CD4-positive, CD25-positive, alpha-beta regulatory T cell (primary cell): ENCODE measurements around the gene CDC25A. TPM values are rescaled to one million over a fixed set of nuclear protein-coding genes. Genes with fewer than 3 reads are reported as not detected.

Source experiments
- ATAC-seq, 2 donors: fragments of 150-1000 bp; cut with Tn5 transposase; one replicate each; pipeline ENCODE4 v1.10.0; 2021; ENCODE audit warnings: low read depth in 2 of 2, moderate number of reproducible peaks in 2 of 2, moderate library complexity in 1 of 2
- DNase-seq, 3 donors: peaks; one replicate each; pipeline versions ENCODE4 v3.0.0 to v3.0.0-alpha.2; 2012 to 2022; ENCODE audit warnings: mixed read lengths in 1 of 3
- H3K27ac ChIP-seq: one replicate; pipeline ENCODE4 v1.7.0; 2013; ENCODE audit warnings: mild to moderate bottlenecking, low read length; ENCODE audit not compliant: insufficient read depth, poor library complexity, severe bottlenecking
- H3K27me3 ChIP-seq: one replicate; pipeline ENCODE4 v1.7.0; 2013; ENCODE audit warnings: low read length; ENCODE audit not compliant: control insufficient read depth, insufficient read depth
- H3K36me3 ChIP-seq: one replicate; pipeline ENCODE4 v1.7.0; 2013; ENCODE audit warnings: mild to moderate bottlenecking, low read length, moderate library complexity; ENCODE audit not compliant: control insufficient read depth, insufficient read depth
- H3K4me1 ChIP-seq: 2 replicates; pipeline ENCODE4 v1.7.0; 2013; ENCODE audit warnings: mild to moderate bottlenecking, low read length; ENCODE audit not compliant: insufficient read depth, control insufficient read depth, poor library complexity, severe bottlenecking
- H3K4me3 ChIP-seq: one replicate; pipeline ENCODE4 v1.7.0; 2013; ENCODE audit warnings: low read depth, mild to moderate bottlenecking, low read length, moderate library complexity
- H3K9me3 ChIP-seq, 2 experiments: 1 replicate in 1 of 2; 2 replicates in 1 of 2; pipeline ENCODE4 v1.7.0; 2013; ENCODE audit warnings: low read length in 2 of 2, mild to moderate bottlenecking in 1 of 2, moderate library complexity in 1 of 2; ENCODE audit not compliant: control insufficient read depth in 2 of 2
- H3K27ac Mint-ChIP-seq, 3 donors: one replicate each; pipeline ENCODE4 v1.8.0; 2020 to 2022; ENCODE audit warnings: mild to moderate bottlenecking in 3 of 3, mixed read lengths in 3 of 3, moderate library complexity in 2 of 3
- H3K27me3 Mint-ChIP-seq: one replicate; pipeline ENCODE4 v1.8.0; 2022; ENCODE audit warnings: mild to moderate bottlenecking, mixed read lengths
- H3K36me3 Mint-ChIP-seq: one replicate; pipeline ENCODE4 v1.8.0; 2020; ENCODE audit warnings: mixed read lengths
- H3K4me1 Mint-ChIP-seq, 4 donors: one replicate each; pipeline ENCODE4 v1.8.0; 2020 to 2022; ENCODE audit warnings: mixed read lengths in 4 of 4, mild to moderate bottlenecking in 1 of 4
- H3K4me3 Mint-ChIP-seq, 4 donors: one replicate each; pipeline ENCODE4 v1.8.0; 2020 to 2022; ENCODE audit warnings: mild to moderate bottlenecking in 4 of 4, mixed read lengths in 4 of 4, moderate library complexity in 3 of 4
- H3K9me3 Mint-ChIP-seq, 7 donors: one replicate each; pipeline ENCODE4 v1.8.0; 2020 to 2022; ENCODE audit warnings: mixed read lengths in 7 of 7, mild to moderate bottlenecking in 3 of 7, moderate library complexity in 2 of 7
- polyA plus RNA-seq, 4 donors: library from polyadenylated mRNA; unstranded; fragments of 300-500 nt; fragmentation: Illumina TruSeq; gene quantifications; one replicate each; pipeline ENCODE4 v1.2.3, GENCODE V29; 2021
- total RNA-seq: library from RNA; stranded (reverse); gene quantifications from one replicate; pipeline ENCODE4 v1.2.3, GENCODE V29; 2022

The CDC25A gene
- total and polyA plus RNA-seq, 5 donors from 2014 or later: 0.06 to 0.78 (median 0.42) TPM; not detected in 1

- Histone ChIP-seq H3K27me3 (no peaks in the 10 kb centered on the region), H3K4me1 (peaks cover 14% of the 10 kb centered on the region), H3K36me3 (no peaks in the 10 kb centered on the region), H3K27ac (no peak overlapping the region), H3K4me3 (no peak overlapping the region), H3K9me3 (no peaks in the 10 kb centered on the region)
- peaks cover 3% of the 10 kb centered on the region for H3K36me3 Mint-ChIP-seq
- H3K4me1 Mint-ChIP-seq: peaks cover 0 to 26% (median 16%) of the 10 kb centered on the region in 4 donors
- no peak overlapping the region for H3K27ac Mint-ChIP-seq
- ATAC-seq (no peak), DNase-seq (no peak)
- peaks cover 5% of the 10 kb centered on the region for H3K27me3 Mint-ChIP-seq
- peak overlapping the region in 1 of 4 donors; percentile 54 for H3K4me3 Mint-ChIP-seq
- H3K9me3 Mint-ChIP-seq: no peaks in the 10 kb centered on the region
These were observed 3.9 kb downstream of the CDC25A start for GRCh38 chr3:48184299-48184698.

- Histone ChIP-seq H3K9me3 (no peaks in the 10 kb centered on the region), H3K4me1 (no peaks in the 10 kb centered on the region), H3K4me3 (no peak overlapping the region), H3K27ac (no peak overlapping the region), H3K27me3 (no peaks in the 10 kb centered on the region), H3K36me3 (no peaks in the 10 kb centered on the region)
- ATAC-seq (no peak), DNase-seq (no peak)
- H3K9me3 Mint-ChIP-seq: no peaks in the 10 kb centered on the region
- no peaks in the 10 kb centered on the region for H3K27me3 Mint-ChIP-seq
- peak overlapping the region in 1 of 3 donors; percentile 44 for H3K27ac Mint-ChIP-seq
- H3K36me3 Mint-ChIP-seq: peaks cover 3% of the 10 kb centered on the region
- peaks cover 0 to 13% (median 2%) of the 10 kb centered on the region in 4 donors for H3K4me1 Mint-ChIP-seq
- H3K4me3 Mint-ChIP-seq: no peak overlapping the region
These were observed 7.5 kb downstream of the CDC25A start for GRCh38 chr3:48180531-48181253.

GRCh38 chr3:48180021-48180420, 8.2 kb downstream of the CDC25A start:
- Histone ChIP-seq H3K4me1 (no peaks in the 10 kb centered on the region), H3K36me3 (no peaks in the 10 kb centered on the region), H3K27me3 (no peaks in the 10 kb centered on the region), H3K4me3 (no peak overlapping the region), H3K27ac (no peak overlapping the region), H3K9me3 (no peaks in the 10 kb centered on the region)
- peak overlapping the region in 1 of 3 donors; percentile 31 for H3K27ac Mint-ChIP-seq
- H3K27me3 Mint-ChIP-seq: no peaks in the 10 kb centered on the region
- peaks cover 3% of the 10 kb centered on the region for H3K36me3 Mint-ChIP-seq
- DNase-seq (no peak), ATAC-seq (no peak)
- H3K4me3 Mint-ChIP-seq: no peak overlapping the region
- H3K4me1 Mint-ChIP-seq: peaks cover 0 to 11% (median 2%) of the 10 kb centered on the region in 4 donors
- H3K9me3 Mint-ChIP-seq: no peaks in the 10 kb centered on the region

GRCh38 chr3:48178072-48178471, 10.1 kb downstream of the CDC25A start:
- ATAC-seq (no peak), DNase-seq (no peak)
- Histone ChIP-seq H3K9me3 (no peaks in the 10 kb centered on the region), H3K4me3 (no peak overlapping the region), H3K27ac (no peak overlapping the region), H3K4me1 (no peaks in the 10 kb centered on the region), H3K27me3 (no peaks in the 10 kb centered on the region), H3K36me3 (no peaks in the 10 kb centered on the region)
- H3K27me3 Mint-ChIP-seq: no peaks in the 10 kb centered on the region
- H3K4me3 Mint-ChIP-seq: no peak overlapping the region
- peaks cover 0 to 5% (median 2%) of the 10 kb centered on the region in 4 donors for H3K4me1 Mint-ChIP-seq
- H3K27ac Mint-ChIP-seq: peak overlapping the region in 1 of 3 donors; percentile 9
- H3K36me3 Mint-ChIP-seq: no peaks in the 10 kb centered on the region
- no peaks in the 10 kb centered on the region for H3K9me3 Mint-ChIP-seq

- H3K4me3 Mint-ChIP-seq: no peak overlapping the region
- H3K4me1 ChIP-seq: no peaks in the 10 kb centered on the region
- H3K4me1 Mint-ChIP-seq: no peaks in the 10 kb centered on the region
- no peak for ATAC-seq
- no peak overlapping the region for H3K27ac ChIP-seq
- no peaks in the 10 kb centered on the region for H3K9me3 ChIP-seq
- no peak overlapping the region for H3K27ac Mint-ChIP-seq
- DNase-seq: peak; percentile 6 to 61 (median 15)
- H3K27me3 ChIP-seq: no peaks in the 10 kb centered on the region
- H3K36me3 ChIP-seq: no peaks in the 10 kb centered on the region
- no peaks in the 10 kb centered on the region for H3K27me3 Mint-ChIP-seq
- no peak overlapping the region for H3K4me3 ChIP-seq
- no peaks in the 10 kb centered on the region for H3K36me3 Mint-ChIP-seq
- H3K9me3 Mint-ChIP-seq: no peaks in the 10 kb centered on the region
These were observed 30.3 kb downstream of the CDC25A start for GRCh38 chr3:48157950-48158376.

GRCh38 chr3:48157202-48157840, 30.9 kb downstream of the CDC25A start:
- Mint-ChIP-seq H3K36me3 (no peaks in the 10 kb centered on the region), H3K4me1 (no peaks in the 10 kb centered on the region), H3K9me3 (peaks cover 0 to 1% (median 0%) of the 10 kb centered on the region in 7 donors), H3K27me3 (no peaks in the 10 kb centered on the region), H3K4me3 (no peak overlapping the region), H3K27ac (no peak overlapping the region)
- Histone ChIP-seq H3K4me3 (no peak overlapping the region), H3K9me3 (no peaks in the 10 kb centered on the region), H3K4me1 (no peaks in the 10 kb centered on the region), H3K27ac (no peak overlapping the region), H3K36me3 (no peaks in the 10 kb centered on the region), H3K27me3 (no peaks in the 10 kb centered on the region)
- ATAC-seq: no peak
- no peak for DNase-seq

- Histone ChIP-seq H3K4me3 (no peak overlapping the region), H3K4me1 (no peaks in the 10 kb centered on the region), H3K36me3 (no peaks in the 10 kb centered on the region), H3K9me3 (no peaks in the 10 kb centered on the region), H3K27me3 (no peaks in the 10 kb centered on the region), H3K27ac (no peak overlapping the region)
- Mint-ChIP-seq H3K36me3 (no peaks in the 10 kb centered on the region), H3K27ac (no peak overlapping the region), H3K4me3 (no peak overlapping the region), H3K4me1 (no peaks in the 10 kb centered on the region), H3K9me3 (peaks cover 0 to 1% (median 0%) of the 10 kb centered on the region in 7 donors), H3K27me3 (no peaks in the 10 kb centered on the region)
- ATAC-seq (no peak), DNase-seq (no peak)
These were observed 32.1 kb downstream of the CDC25A start for GRCh38 chr3:48156163-48156562.
